ENCODE results near the gene TNFAIP2. TPM values are rescaled to one million over a fixed set of nuclear protein-coding genes. Genes with fewer than 3 reads are reported as not detected.

Gene TNFAIP2
- total RNA-seq, 1 donor from 2014 or later: 5.3 TPM

- H3F3A ChIP-seq (ENCODE audit: low read depth): no peaks in the 10 kb centered on the region
- peaks cover 13% of the 10 kb centered on the region for H3K9me3 ChIP-seq (ENCODE audit: low read depth)
- Mint-ChIP-seq H3K27ac (no peak overlapping the region), H3K4me1 (no peaks in the 10 kb centered on the region), H3K36me3 (no peaks in the 10 kb centered on the region), H3K27me3 (ENCODE audit: insufficient read depth, low read depth) (peaks cover 8% of the 10 kb centered on the region), H3K9me3 (peaks cover 32% of the 10 kb centered on the region), H3K4me3 (no peak overlapping the region)
- no peak for TF ChIP-seq CTCF (IDR thresholded peaks at IDR 0.05)
- no peak for TF ChIP-seq EZH2phosphoT487 (IDR thresholded peaks at IDR 0.05)
- no peak for TF ChIP-seq EZH2 (IDR thresholded peaks at IDR 0.05)
- no peaks in the 10 kb centered on the region for H3K79me2 ChIP-seq (ENCODE audit: low read depth)
- no peak overlapping the region for H3K9ac ChIP-seq
- H3K27me3 ChIP-seq: no peaks in the 10 kb centered on the region
- no peak overlapping the region for H3K4me2 ChIP-seq
- DNase-seq (ENCODE audit: low spot score): no peak
- H3K36me3 ChIP-seq: no peaks in the 10 kb centered on the region
- no peak overlapping the region for H3K27ac ChIP-seq
- no peaks in the 10 kb centered on the region for H4K20me1 ChIP-seq (ENCODE audit: low read depth)
- H3K4me3 ChIP-seq: no peak overlapping the region
- H2AFZ ChIP-seq (replicated peaks): no peak overlapping the region
- no peaks in the 10 kb centered on the region for H3K4me1 ChIP-seq
These were observed 54.1 kb downstream of the TNFAIP2 start for GRCh38 chr14:103177376-103177775.

DNA sequence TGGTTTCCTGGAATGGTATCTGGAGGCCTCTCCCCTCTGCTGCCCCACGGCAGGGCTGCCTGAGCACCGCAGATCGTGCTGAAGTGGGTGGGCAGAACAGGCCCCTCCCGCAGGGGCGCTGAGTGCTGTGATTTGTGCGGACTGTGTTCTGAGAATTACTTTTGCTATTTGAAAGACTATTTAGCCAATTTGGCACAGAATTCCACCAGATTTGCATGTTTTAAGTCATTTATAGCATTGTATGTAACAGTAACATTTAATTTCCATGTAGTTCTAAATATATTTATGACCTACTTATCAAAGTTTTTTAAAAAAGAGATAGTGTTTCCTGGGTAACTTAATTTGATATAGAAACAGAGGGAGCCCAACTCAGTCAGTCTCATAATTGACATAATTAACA is 55.3 kb downstream of the TNFAIP2 start:
- H3K9me3 ChIP-seq (ENCODE audit: low read depth): peaks cover 11% of the 10 kb centered on the region

DNA sequence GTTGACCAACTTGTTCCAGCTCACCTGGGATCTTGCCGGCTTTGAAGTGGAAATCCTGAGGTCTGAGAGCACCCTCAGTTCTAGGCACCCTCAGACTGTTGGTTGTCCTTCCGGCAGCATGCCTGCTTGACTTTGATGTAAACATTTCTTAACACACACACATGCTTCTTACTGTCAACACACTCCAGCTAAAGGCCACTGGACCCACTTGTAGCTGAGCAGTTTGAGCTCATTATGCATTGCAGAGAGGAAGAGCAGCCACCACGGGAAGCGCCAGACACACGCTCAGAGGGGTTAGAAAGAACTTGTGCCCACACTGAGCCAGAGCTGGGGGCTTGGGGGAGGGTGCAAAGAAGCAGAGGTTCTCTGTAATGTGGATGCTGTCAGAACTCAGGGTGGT is 55.8 kb downstream of the TNFAIP2 start:
- no peaks in the 10 kb centered on the region for H3K36me3 ChIP-seq
- H3K9ac ChIP-seq: no peak overlapping the region
- H3K4me3 ChIP-seq: no peak overlapping the region
- H3K27ac ChIP-seq: no peak overlapping the region
- H3K27me3 Mint-ChIP-seq (ENCODE audit: insufficient read depth, low read depth): peaks cover 10% of the 10 kb centered on the region
- no peak overlapping the region for H3K4me2 ChIP-seq
- H4K20me1 ChIP-seq (ENCODE audit: low read depth): no peaks in the 10 kb centered on the region
- no peak overlapping the region for H3K4me3 Mint-ChIP-seq
- peaks cover 22% of the 10 kb centered on the region for H3K9me3 Mint-ChIP-seq
- no peaks in the 10 kb centered on the region for H3K36me3 Mint-ChIP-seq
- H3F3A ChIP-seq (ENCODE audit: low read depth): no peaks in the 10 kb centered on the region
- no peak for DNase-seq (ENCODE audit: low spot score)
- no peak overlapping the region for H3K27ac Mint-ChIP-seq
- no peak for TF ChIP-seq CTCF (IDR thresholded peaks at IDR 0.05)
- peaks cover 6% of the 10 kb centered on the region for H3K9me3 ChIP-seq (ENCODE audit: low read depth)
- H3K79me2 ChIP-seq (ENCODE audit: low read depth): no peaks in the 10 kb centered on the region
- no peaks in the 10 kb centered on the region for H3K27me3 ChIP-seq
- H3K4me1 Mint-ChIP-seq: no peaks in the 10 kb centered on the region
- H3K4me1 ChIP-seq: no peaks in the 10 kb centered on the region
- H2AFZ ChIP-seq (replicated peaks): no peak overlapping the region

More for the DNA sequence above, 55.3 kb downstream of the TNFAIP2 start:
- Histone ChIP-seq H3K9ac (no peak overlapping the region), H2AFZ (replicated peaks) (no peak overlapping the region), H3K27ac (no peak overlapping the region), H3K79me2 (ENCODE audit: low read depth) (no peaks in the 10 kb centered on the region), H4K20me1 (ENCODE audit: low read depth) (no peaks in the 10 kb centered on the region), H3K4me1 (no peaks in the 10 kb centered on the region), H3K27me3 (no peaks in the 10 kb centered on the region), H3K4me2 (no peak overlapping the region), H3K4me3 (no peak overlapping the region), H3K36me3 (no peaks in the 10 kb centered on the region), H3F3A (ENCODE audit: low read depth) (no peaks in the 10 kb centered on the region)
- Mint-ChIP-seq H3K27ac (no peak overlapping the region), H3K36me3 (no peaks in the 10 kb centered on the region), H3K9me3 (peaks cover 24% of the 10 kb centered on the region), H3K4me3 (no peak overlapping the region), H3K4me1 (no peaks in the 10 kb centered on the region), H3K27me3 (ENCODE audit: insufficient read depth, low read depth) (peaks cover 10% of the 10 kb centered on the region)
- TF ChIP-seq EZH2phosphoT487 (IDR thresholded peaks at IDR 0.05) (no peak), EZH2 (IDR thresholded peaks at IDR 0.05) (no peak), CTCF (IDR thresholded peaks at IDR 0.05) (no peak)
- no peak for DNase-seq (ENCODE audit: low spot score)

DNA sequence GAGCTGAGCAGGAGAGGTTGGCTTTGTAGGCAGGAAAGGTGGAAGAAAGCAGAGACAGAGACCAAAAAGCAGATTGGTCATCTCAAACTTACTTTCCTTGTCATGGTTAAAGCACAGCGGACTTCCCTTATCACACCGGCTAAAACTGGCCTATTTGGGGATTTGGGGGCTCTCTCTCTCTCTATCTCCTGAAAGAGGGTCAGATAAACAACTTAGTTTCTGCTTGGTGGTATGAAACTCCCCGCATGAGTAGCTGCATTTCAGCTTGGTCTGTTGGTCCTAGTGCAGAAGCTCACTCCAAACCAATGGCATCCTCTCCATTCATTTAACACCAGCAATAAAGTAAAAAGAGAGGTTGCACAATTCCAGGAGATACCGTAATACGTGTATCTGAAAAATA is 57.1 kb downstream of the TNFAIP2 start:
- Mint-ChIP-seq H3K27ac (no peak overlapping the region), H3K4me3 (no peak overlapping the region), H3K27me3 (ENCODE audit: insufficient read depth, low read depth) (peaks cover 10% of the 10 kb centered on the region), H3K36me3 (no peaks in the 10 kb centered on the region), H3K9me3 (peaks cover 12% of the 10 kb centered on the region), H3K4me1 (no peaks in the 10 kb centered on the region)
- H3K79me2 ChIP-seq (ENCODE audit: low read depth): no peaks in the 10 kb centered on the region
- H2AFZ ChIP-seq (replicated peaks): no peak overlapping the region
- no peak overlapping the region for H3K4me3 ChIP-seq
- H3K27me3 ChIP-seq: no peaks in the 10 kb centered on the region
- H3K9ac ChIP-seq: no peak overlapping the region
- H3K9me3 ChIP-seq (ENCODE audit: low read depth): no peaks in the 10 kb centered on the region
- no peak overlapping the region for H3K4me2 ChIP-seq
- no peaks in the 10 kb centered on the region for H3K36me3 ChIP-seq
- TF ChIP-seq EZH2phosphoT487 (IDR thresholded peaks at IDR 0.05): no peak
- TF ChIP-seq CTCF (IDR thresholded peaks at IDR 0.05): no peak
- TF ChIP-seq EZH2 (IDR thresholded peaks at IDR 0.05): no peak
- DNase-seq (ENCODE audit: low spot score): no peak
- no peaks in the 10 kb centered on the region for H4K20me1 ChIP-seq (ENCODE audit: low read depth)
- H3F3A ChIP-seq (ENCODE audit: low read depth): peaks cover 3% of the 10 kb centered on the region
- no peaks in the 10 kb centered on the region for H3K4me1 ChIP-seq
- H3K27ac ChIP-seq: no peak overlapping the region

Measured in neural progenitor cell (in vitro differentiated cells).